Testis (tissue), 3 donors: Measurements from ENCODE around the gene TBCD. TPM values are rescaled to one million over a fixed set of nuclear protein-coding genes. Genes with fewer than 3 reads are reported as not detected.

Experiments used
- DNase-seq: peaks from one replicate; pipeline ENCODE4 v3.0.0-alpha.2; 2019
- H3K27ac ChIP-seq, 2 donors: fragments of 200-600 bp; sonication (generic); one replicate each; pipeline ENCODE4 v1.5.1; 2019
- H3K27me3 ChIP-seq: fragments of 200-600 bp; sonication (generic); one replicate; pipeline ENCODE4 v1.5.1; 2019
- H3K36me3 ChIP-seq: fragments of 200-600 bp; sonication (generic); one replicate; pipeline ENCODE4 v1.5.1; 2017; ENCODE audit warnings: low read depth; ENCODE audit errors: missing control alignments
- H3K4me1 ChIP-seq: fragments of 200-600 bp; sonication (generic); one replicate; pipeline ENCODE4 v1.5.1; 2019
- H3K4me3 ChIP-seq, 2 donors: fragments of 200-600 bp; sonication (generic); one replicate each; pipeline ENCODE4 v1.5.1; 2017 to 2019
- H3K9me3 ChIP-seq: fragments of 200-600 bp; sonication (generic); one replicate; pipeline ENCODE4 v1.5.1; 2017
- POLR2A ChIP-seq: fragments of 450-650 bp; IDR thresholded peaks from one replicate; pipeline ENCODE4 v1.6.1; 2017; ENCODE audit warnings: antibody characterized with exemption, mild to moderate bottlenecking, moderate library complexity
- WGBS, 2 donors: methylation state at CpG; one replicate each; pipeline ENCODE4 v1.1.5; 2018; 5-methylcytosine and 5-hydroxymethylcytosine counted together
- intact Hi-C: fragments of 100-400 bp; cut with DNase I; formaldehyde crosslinking; loops from one replicate; pipeline ENCODE4 v1.15.1; 2023; ENCODE audit warnings: low total_unique reads
- polyA plus RNA-seq: library from polyadenylated mRNA; stranded (reverse); fragments of 350-450 nt; fragmentation: Illumina TruSeq; extraction: RNeasy Lipid Tissue Mini Kit (QIAGEN cat#74804); gene quantifications from one replicate; pipeline ENCODE4 v1.2.3, GENCODE V29; 2014; ENCODE audit warnings: low read depth, low replicate concordance; ENCODE audit not compliant: insufficient read depth
- total RNA-seq, 2 donors: library from RNA; depleted of rRNA; stranded (reverse); fragments of >200 nt; gene quantifications; one replicate each; pipeline ENCODE4 v1.2.3, GENCODE V29; 2016
- TF ChIP-seq, protein P1 (sequence below), 3 experiments: fragments of 450-650 bp in 2 of 3; fragments of 200-600 bp in 1 of 3; sonication (generic) in 1 of 3; IDR thresholded peaks; one replicate each; pipeline ENCODE4 v1.5.1; 2016 to 2019; ENCODE audit warnings: antibody characterized with exemption in 3 of 3, mild to moderate bottlenecking in 2 of 3, moderate library complexity in 1 of 3

The TBCD gene
- total and polyA plus RNA-seq, 3 donors from 2014 or later: 81.2 to 128 (median 115) TPM

GRCh38 chr17:82924812-82925211, 172.9 kb downstream of the TBCD start:
- 87% methylated on average over 14 to 19 of the region's 19 CpGs for WGBS, 2 donors
- H3K27me3 ChIP-seq: no peaks in the 10 kb centered on the region
- no peak for DNase-seq

GRCh38 chr17:82925336-82925735, 173.5 kb downstream of the TBCD start:
- 91 to 92% methylated on average over 14 to 18 of the region's 18 CpGs for WGBS, 2 donors
- no peaks in the 10 kb centered on the region for H3K36me3 ChIP-seq
- H3K4me3 ChIP-seq: no peak overlapping the region
- intact Hi-C loops: no loop called here
- H3K9me3 ChIP-seq: no peaks in the 10 kb centered on the region
- H3K4me1 ChIP-seq: no peaks in the 10 kb centered on the region
- no peak for DNase-seq
- H3K27me3 ChIP-seq: no peaks in the 10 kb centered on the region
- no peak overlapping the region for H3K27ac ChIP-seq
- TF ChIP-seq, protein P1, sequence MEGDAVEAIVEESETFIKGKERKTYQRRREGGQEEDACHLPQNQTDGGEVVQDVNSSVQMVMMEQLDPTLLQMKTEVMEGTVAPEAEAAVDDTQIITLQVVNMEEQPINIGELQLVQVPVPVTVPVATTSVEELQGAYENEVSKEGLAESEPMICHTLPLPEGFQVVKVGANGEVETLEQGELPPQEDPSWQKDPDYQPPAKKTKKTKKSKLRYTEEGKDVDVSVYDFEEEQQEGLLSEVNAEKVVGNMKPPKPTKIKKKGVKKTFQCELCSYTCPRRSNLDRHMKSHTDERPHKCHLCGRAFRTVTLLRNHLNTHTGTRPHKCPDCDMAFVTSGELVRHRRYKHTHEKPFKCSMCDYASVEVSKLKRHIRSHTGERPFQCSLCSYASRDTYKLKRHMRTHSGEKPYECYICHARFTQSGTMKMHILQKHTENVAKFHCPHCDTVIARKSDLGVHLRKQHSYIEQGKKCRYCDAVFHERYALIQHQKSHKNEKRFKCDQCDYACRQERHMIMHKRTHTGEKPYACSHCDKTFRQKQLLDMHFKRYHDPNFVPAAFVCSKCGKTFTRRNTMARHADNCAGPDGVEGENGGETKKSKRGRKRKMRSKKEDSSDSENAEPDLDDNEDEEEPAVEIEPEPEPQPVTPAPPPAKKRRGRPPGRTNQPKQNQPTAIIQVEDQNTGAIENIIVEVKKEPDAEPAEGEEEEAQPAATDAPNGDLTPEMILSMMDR (IDR thresholded peaks at IDR 0.05): no peak
- TF ChIP-seq POLR2A: no peak

More at GRCh38 chr17:82924812-82925211, 172.9 kb downstream of the TBCD start:
- H3K9me3 ChIP-seq: no peaks in the 10 kb centered on the region
- H3K36me3 ChIP-seq: no peaks in the 10 kb centered on the region
- no peak for TF ChIP-seq POLR2A
- TF ChIP-seq, protein P1 (IDR thresholded peaks at IDR 0.05): no peak
- no peak overlapping the region for H3K27ac ChIP-seq
- intact Hi-C loops: no loop called here
- no peak overlapping the region for H3K4me3 ChIP-seq
- no peaks in the 10 kb centered on the region for H3K4me1 ChIP-seq

DNA sequence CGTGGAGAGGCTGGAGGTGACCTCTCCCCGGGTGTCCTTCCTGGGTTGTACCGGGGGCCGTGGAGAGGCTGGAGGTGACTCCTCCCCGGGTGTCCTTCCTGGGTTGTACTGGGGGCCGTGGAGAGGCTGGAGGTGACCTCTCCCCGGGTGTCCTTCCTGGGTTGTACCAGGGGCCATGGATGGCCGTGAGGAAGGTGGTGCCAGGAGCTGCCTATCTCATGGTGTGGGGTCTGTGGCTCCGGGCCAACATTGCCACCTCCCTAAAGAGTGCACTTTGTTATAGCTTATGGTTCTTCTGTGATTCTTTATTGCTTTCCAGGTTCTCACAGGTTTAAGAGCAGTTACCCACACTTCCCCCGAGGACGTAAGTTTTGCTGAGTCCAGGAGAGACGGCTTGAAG, 174.2 kb downstream of the TBCD start:
- Histone ChIP-seq H3K4me1 (no peaks in the 10 kb centered on the region), H3K9me3 (no peaks in the 10 kb centered on the region), H3K27me3 (no peaks in the 10 kb centered on the region), H3K27ac (no peak overlapping the region), H3K36me3 (no peaks in the 10 kb centered on the region), H3K4me3 (no peak overlapping the region)
- WGBS, 2 donors: 92 to 93% methylated on average over 5 of the region's 12 CpGs
- no peak for TF ChIP-seq POLR2A
- TF ChIP-seq, protein P1 (IDR thresholded peaks at IDR 0.05): no peak
- no peak for DNase-seq
- intact Hi-C loops: no loop called here

- Histone ChIP-seq H3K36me3 (no peaks in the 10 kb centered on the region), H3K27ac (no peak overlapping the region), H3K4me3 (no peak overlapping the region), H3K27me3 (no peaks in the 10 kb centered on the region), H3K4me1 (no peaks in the 10 kb centered on the region), H3K9me3 (no peaks in the 10 kb centered on the region)
- intact Hi-C loops: no loop called here
- TF ChIP-seq POLR2A: no peak
- TF ChIP-seq, protein P1 (IDR thresholded peaks at IDR 0.05): no peak
- no peak for DNase-seq
- 90 to 93% methylated on average over 13 to 18 of the region's 18 CpGs for WGBS, 2 donors
Observed at GRCh38 chr17:82926716-82927115, 174.9 kb downstream of the TBCD start.

DNA sequence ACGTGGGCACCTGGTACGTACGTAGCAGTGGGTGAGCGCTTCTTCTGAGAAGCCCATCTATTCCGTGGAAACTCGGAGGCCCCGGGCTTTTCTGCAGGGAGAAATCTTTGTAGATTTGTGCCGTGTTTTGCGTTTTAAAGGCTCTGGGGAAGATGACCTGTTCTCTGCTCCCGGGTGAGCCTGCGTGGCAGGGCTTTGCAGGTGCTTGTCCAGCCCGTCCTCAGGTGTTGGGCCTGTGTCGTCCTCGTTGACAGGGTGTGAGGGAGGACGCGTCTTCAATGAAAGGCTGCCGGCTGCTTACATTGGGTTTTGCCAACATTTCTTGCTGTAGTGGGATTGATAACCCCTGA, 175.4 kb downstream of the TBCD start:
- no peaks in the 10 kb centered on the region for H3K9me3 ChIP-seq
- H3K27me3 ChIP-seq: no peaks in the 10 kb centered on the region
- no peak for DNase-seq
- H3K4me1 ChIP-seq: no peaks in the 10 kb centered on the region
- intact Hi-C loops: no loop called here
- H3K27ac ChIP-seq: no peak overlapping the region
- H3K4me3 ChIP-seq: no peak overlapping the region
- WGBS, 2 donors: 94 to 98% methylated on average over 17 of the region's 17 CpGs
- H3K36me3 ChIP-seq: no peaks in the 10 kb centered on the region
- TF ChIP-seq POLR2A: no peak
- TF ChIP-seq, protein P1 (IDR thresholded peaks at IDR 0.05): no peak
